HG03139 (cell line): ENCODE measurements around the gene PHF21A.

Experiments
- ATAC-seq: cut with Tn5 transposase; IDR thresholded peaks from one replicate; pipeline ENCODE4 v1.9.1; 2021; ENCODE audit not compliant: unreplicated experiment

The PHF21A gene

DNA sequence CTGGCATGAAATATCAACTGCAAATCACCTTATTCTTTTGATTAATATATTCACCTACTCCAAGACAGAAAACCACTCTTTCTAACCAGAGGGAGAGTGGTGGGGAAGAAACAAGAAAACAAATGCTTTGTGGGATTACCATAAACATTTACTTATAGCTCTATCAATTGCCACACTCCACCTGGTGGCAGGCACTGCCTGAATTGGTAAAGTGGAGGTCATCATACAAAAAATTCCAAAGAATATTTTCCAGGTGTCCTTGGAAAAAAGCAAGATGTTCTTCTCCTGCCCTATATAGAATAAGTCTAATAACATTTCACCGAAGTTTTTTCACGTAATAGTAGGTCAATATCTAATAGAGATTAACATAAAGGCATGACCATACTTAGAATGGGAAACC lies 45.3 kb downstream of the PHF21A start:
- no peak for ATAC-seq

DNA sequence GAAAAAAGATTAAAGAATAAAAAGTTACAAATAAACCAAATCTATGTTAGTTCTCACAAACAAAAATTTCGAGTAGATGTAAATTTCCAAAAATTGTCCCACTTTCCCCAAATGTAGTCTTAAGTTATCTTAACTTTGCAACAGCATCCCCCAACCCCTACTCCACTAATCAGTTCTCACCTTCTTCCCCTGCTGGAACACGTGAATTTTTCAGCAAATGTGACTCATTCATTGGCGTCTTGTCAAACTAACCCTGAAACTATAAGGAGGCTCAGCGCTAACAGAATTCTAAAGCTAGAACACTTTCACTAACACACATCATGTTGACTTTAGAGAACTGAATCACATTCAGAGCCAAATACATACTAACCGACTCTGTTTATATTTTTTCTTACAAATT lies 46.1 kb downstream of the PHF21A start:
- no peak for ATAC-seq

DNA sequence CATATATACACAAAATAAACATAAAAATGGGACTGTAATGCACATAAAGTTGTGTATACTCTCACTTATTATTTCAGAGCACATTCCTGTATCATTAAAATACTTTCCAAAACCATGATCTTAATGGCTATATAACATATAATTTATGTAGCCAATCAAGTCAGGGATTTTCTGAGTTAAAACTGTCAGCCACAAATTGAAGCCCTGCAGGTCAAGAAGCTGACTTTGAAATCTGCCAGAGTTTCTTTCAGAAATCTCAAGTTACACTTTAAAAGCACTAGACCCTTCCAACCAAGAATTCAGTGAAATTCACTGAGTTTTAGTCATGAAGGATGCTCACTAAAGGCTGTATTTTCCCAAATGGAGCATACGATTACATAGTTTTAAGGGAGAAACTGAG lies 47.6 kb downstream of the PHF21A start:
- ATAC-seq = no peak

DNA sequence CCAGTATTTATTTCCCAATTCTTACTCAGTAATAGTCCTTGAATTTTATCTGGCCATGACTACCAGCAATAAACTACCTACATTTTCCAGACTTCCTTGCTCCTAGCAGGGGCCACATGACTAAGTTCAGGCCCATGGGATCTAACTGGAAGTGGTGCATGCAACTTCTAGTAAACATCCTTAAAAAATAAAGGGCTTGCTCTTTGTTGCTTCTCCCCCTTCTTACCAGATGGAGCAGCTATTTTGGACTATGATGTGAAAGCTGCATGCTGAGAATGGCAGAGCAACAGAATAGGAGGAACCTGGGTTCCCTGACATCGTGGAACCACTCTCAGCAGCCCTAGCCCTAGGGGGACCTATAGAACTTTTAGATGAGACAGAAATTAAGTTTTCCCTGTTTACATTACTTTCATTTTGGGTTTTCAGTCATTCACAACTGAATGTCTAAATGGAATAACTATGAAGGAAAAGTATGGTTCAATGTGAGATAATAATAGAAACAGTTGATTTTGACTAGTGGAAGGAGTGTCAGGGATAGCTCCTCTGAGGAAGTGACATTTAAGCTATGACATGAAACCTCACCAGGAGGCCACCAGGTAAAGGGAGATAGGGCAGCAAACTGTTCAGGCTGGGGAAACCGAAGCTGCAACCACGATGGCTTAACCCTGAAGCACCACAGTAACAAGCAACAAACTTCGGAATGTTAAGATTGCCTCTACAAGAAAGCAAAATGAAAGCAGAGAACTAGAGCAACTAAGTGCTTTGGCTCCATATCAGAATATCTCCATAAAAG lies 48.9 kb downstream of the PHF21A start:
- no peak for ATAC-seq

DNA sequence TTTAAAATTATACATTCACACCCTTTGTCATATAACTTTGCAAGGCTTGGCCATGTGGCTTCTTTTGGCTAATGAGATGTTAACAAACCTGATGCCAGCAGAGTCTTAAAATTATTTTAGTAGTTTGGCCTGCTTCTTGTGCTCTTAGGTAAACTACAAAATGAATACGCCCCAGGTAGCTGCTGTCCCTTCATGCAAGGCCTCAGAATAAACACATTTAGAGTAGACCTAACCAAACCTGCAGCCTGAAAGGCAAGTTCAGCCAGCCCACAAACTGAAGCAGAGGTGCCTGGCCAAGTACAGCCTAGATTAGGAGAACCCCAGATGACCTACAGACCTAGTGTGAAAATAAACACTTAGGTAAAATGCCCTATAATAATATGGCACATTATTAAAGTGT lies 50.2 kb downstream of the PHF21A start:
- no peak for ATAC-seq

DNA sequence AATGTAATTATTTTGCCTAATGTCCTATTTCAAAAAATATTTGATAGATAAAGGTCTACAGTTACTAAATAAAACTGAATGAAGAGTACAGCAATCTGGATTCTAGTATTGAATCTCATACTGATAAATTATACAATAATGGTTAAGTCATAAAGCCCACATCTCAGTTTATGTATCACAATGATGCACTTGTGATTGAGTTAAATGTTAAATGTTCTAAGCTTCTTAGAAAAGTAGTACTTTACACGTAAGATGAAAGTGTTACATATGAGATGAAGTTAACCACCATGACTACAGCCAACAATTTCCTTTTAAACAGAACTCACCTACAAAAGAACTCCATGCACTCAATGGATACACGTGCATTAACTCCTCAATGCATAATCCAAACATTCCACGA lies 51.7 kb downstream of the PHF21A start:
- no peak for ATAC-seq

DNA sequence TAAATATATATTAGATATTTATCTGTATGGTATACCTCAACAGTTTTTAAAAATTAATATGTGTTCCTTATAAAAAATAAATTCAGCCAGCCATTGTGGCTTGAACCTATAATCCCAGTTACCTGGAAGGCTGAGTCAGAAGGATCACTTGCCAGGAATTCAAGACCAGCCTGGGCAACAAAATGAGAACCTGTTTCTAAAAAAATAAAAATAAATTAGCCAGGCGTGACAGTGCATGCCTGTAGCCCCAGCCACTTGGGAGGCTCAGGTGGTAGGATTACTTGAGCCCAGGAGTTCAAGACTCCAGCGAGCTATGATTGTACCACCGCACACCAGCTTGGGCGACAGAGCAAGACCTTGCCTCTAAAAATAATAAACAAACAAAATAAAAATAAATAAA lies 54.9 kb downstream of the PHF21A start:
- ATAC-seq = no peak

DNA sequence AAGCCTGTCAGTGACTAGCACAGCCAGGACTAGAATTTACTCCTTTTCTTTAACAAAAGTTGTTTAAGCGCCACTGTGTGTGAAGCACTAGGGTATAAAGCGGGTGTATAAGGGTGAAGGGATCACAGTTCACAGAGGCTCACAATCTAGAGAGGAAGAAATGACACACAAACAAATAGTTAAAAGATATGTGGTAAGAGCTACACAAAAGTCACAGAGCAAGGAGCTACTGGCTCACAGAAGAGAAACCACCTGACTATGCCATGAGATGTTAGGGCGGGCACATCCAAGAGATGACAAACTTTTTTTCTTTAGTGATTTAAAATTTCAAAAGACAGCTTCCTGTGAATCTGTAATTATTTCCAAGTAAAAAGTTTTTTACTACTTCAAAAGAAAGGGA lies 55.6 kb downstream of the PHF21A start:
- ATAC-seq = no peak

DNA sequence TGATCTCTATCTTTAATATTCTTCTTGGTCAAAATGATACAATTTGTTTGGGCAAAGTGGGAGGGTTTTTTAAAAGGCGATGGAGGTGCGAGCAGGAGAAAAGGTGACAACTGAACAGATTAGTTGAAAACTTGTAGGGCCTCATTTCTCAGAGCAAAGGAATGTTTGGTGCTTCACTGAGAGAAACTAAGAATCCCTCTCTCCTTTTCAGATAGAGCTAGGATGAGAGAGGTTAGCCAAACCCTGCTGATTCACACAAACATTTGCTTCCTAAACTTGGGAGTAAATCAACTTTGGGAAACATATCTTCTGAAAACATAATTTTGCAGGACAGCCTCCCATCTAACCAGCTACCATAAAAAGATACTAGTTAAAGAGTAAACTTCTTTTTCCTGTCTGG lies 57.0 kb downstream of the PHF21A start:
- no peak for ATAC-seq

DNA sequence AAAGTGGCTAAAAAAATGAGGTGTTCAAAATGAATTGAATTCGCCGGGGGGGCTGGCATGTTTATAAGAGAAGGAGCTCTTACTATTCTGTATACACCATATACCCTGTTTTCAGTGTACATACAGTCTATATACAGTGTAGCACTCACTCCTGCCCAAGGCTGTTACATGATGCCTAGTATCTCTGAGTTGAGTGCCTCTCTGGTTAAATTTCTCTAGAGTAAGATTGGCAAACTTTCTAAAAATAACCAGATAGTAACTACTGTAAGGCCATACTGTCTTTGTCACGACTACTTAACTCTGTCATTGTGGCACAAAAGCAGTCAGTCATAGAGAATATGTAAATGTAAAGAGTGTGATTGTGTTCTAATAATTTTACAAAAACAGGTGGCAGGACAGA lies 58.1 kb downstream of the PHF21A start:
- no peak for ATAC-seq

DNA sequence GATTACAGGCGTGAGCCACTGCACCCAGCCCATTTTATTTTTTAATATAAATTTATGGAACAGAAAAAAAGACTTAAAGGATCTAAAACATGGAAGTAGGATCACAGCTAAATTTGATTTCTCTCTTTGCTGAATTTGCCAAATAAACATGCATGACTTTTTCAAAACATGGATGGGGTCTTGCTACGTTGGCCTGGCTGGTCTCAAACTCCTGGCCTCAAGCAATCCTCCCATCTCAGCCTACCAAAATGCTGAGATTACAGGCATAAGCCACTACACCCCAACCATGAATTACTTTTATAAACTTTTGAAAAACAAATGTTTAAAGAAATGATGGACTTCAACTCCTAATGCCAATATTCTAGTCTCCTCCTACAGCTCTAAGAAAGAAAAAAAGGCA lies 61.2 kb downstream of the PHF21A start:
- no peak for ATAC-seq

DNA sequence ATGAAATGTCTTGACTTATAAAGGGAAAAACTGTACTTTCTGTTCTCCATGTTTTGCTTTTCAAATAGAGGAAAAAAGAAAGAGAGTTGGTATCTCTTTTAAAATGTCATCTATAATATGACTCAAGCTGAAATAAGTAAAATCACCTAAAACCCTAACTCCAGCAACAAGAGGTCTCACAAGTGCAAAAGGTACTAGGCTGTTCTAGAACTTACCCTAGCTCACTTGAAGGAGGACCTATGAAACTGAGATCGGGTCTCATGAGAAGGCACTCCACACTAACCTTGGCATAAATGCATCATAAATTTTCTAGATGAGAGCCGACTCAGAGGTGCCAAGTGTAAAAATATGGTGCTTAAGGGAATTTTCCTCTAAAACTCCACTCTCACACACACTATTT lies 63.8 kb downstream of the PHF21A start:
- ATAC-seq = no peak

DNA sequence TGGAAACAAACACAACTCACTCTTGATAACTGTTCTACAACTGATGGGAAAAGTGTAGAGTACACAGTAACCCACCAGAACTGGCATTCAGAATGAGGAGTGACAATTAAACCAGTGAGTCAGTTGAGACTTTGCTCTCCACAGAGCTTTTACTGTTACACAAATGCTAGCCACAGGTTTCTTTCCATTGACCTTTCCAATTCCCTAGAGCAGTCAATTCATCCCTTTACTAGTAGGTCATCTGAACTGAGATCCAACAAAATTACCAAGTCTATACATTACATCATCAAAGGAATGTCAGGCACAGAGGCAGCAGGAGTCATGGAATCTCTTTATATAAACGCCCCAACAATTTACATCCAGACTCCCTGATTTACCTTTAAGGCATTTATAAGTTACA lies 65.9 kb downstream of the PHF21A start:
- ATAC-seq = no peak

DNA sequence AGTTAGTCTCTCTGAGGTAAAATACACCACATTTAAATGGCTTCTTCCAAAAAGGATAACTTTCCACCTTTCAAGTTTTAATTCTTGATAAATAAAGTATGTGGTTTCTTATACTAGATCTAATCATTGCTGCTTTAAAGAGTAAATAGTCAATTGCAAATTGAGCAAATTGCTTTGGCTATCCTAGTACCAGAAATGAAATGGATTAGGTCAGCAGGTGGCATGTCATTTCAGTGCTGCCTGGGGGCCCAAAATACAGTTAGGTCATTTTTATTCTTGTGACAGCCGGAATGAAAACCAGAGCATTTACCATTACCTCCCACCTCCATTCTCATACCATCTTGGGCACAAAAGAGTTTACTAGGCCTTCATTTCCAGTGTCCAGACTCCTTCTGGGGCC lies 70.2 kb downstream of the PHF21A start:
- no peak for ATAC-seq

DNA sequence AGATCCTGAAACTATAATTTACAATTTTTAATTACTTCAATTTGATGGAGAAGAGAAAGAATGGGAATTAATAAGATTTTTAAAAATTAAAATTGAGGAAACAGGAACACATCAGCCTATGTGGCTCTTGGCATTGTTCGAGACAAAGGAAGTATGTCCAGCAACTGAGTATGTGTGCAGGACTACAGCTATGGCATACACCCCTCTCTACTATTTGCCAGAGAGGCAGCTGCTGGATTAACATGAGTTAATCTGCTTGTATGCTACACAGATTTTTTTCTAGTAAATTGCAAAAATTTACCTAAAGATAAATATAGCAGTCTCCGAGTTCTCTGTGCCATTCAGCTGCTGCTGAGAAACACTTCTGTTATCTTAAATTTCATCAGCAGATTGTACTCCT lies 70.6 kb downstream of the PHF21A start:
- ATAC-seq = no peak

DNA sequence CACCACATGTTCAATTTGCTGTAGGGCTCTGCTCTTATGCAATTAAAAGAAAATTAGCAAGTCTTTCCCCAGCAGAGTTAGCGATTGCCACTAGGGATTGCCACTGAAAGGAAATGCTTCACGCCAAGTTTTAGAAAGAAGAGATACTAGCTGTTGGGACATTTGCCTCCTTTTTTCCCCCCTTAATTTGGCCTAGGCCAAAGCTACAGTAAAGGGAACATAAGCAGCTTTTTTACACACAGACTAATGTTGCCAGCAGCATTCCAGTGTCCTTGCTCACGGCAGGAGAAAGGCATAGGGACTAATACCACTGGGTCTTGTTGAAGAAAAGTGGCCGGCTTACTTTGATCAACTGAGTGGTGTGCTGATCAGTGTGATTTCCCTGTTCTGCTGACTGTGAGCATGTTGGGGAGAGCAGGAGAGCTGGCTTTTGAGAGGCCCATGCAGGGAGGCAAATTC lies 71.2 kb downstream of the PHF21A start:
- no peak for ATAC-seq

DNA sequence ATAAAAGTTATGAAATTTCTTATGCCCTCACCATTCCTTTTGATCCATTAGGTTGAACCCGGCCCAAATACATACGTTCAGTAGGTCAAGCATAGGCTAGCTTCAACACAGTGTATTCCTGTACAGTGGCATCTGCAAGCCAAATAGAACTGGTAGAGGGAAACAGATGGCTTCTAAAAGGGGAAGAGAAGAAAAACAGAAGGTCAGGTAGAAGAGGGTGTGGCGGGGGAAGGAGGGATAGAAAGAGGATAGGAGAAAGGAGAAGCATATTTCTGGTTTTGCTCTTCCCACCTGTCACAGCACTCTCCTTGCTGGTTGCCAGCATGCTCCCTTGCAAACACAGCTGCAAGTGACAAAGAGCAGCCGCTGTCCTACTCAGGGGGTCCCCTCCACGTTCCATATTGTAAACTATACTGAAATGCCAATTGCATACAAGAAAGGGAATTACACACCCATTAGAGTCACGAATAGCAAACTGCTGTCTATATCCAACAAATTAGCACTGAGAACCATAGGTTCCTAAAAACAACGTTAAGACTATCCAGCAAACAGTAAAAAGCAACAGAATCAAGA lies 71.8 kb downstream of the PHF21A start:
- no peak for ATAC-seq

DNA sequence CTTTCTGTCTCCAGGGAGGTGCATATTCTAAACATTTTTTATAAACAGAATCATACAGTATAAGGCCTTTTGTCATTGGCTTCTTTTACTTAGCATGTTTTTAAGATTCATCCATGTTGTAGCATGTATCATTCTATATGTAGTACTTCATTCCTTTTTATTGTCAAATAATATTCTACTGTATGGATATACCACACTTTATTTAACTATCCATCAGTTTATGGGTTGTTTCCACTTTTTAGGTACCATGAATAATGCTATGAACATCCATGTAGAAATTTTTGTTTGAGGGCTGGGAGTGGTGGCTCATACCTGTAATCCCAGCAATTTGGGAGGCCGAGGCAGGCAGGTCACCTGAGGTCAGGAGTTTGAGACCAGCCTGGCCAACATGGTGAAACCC lies 73.1 kb downstream of the PHF21A start:
- ATAC-seq = no peak

DNA sequence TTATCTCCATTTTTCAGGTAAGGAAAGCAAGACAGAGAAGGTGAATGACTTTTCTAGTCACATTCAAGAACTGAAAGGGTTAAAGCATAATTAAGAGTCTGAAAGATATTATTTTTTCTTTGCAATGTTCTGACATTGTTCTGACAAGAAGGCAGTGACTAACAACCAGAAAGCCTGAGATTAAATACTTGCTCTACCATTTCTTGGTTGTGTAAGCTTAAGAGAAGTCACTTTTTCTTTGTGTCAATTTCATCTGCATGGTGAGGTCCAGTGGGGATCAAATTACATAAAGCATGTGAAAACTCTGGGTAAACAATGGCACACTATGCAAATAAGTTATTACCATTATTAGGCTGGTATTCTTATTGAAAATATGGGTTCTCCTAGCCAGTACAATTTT lies 73.7 kb downstream of the PHF21A start:
- ATAC-seq = no peak

DNA sequence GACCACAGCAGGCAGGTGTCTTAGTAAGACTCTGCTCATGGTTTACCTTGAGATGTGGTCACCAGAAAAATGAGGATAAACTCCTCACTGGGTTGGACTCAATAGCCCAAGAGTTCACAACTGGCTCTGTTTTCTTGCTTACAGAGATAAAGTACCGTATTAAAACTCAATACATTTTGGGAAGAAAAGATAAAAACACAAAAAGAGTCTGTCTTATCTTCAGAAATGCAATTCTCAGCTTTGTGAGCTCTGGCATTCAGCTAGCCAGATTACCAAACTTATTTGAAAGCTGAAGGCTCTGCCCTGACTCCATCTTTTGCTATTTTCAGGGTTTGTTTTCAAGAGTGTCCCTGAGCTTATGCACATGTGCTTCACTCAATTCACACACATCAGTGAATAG lies 75.4 kb downstream of the PHF21A start:
- ATAC-seq = no peak

DNA sequence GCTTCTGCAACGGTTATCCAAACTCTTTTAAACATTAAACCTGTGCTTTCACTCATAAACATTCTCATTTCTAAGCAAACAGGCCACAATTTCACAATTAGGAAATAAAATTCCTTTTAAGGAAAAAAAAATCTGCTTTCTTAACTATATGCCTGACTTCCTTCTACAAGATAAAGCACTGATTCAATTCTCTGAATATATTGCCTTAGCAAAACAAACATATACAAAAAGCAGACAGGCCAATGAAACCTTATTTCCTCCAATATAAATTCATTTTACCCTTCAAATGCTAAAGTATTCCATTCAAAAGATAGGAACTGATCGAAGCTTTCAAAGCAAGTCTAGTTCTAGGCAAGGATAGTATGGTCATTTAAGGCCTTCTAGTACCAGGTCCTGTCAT lies 76.7 kb downstream of the PHF21A start:
- ATAC-seq = no peak

DNA sequence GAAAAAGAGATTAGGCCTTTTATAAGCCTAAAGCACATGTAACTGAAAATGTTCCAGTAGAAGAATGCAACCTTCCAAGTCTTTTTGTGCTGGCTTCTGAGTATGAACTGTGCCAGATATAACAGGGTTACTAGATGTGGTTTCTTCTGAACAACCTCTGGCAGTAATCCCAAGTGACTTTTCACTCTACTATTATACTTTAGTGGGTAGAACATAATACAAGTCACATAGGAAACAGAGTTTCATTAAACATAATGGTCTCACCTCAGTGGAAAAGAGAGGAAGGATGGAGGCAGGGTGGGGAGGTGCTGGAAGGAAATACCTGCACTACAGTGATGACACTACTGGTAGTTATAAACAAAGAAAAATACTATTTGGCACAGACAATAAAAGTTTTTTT lies 81.3 kb downstream of the PHF21A start:
- ATAC-seq = no peak

DNA sequence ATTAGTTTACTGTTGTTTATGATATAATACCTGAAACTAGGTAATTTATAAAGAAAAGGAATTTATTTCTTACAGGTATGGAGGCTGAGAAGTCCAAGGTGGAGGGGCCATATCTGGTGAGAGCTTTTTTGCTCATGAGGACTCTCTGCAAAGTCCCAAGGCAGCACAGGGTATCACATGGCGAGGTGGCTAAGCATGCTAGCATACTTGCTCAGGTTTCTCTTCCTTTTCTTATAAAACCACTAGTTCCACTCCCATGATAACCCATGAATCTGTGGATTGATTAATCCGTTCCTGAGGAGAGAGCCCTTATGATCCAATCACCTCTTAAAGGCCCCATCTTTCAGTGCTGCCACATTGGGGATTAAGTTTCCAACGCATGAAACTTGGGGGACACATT lies 82.7 kb downstream of the PHF21A start:
- ATAC-seq = no peak
